Fibroblast of villous mesenchyme (primary cell): ENCODE measurements around the gene GP1BA. TPM values are rescaled to one million over a fixed set of nuclear protein-coding genes. Genes with fewer than 3 reads are reported as not detected.

Experiments used
- DNase-seq: peaks from one replicate; pipeline ENCODE4 v3.0.0-alpha.2; 2010; ENCODE audit warnings: low read depth
- H3K4me3 ChIP-seq: 2 replicates; pipeline ENCODE4 v1.5.1; 2011; ENCODE audit warnings: low read depth, mild to moderate bottlenecking, low read length
- CTCF ChIP-seq: IDR thresholded peaks from 2 replicates; pipeline ENCODE4 v1.5.1; 2012; ENCODE audit warnings: low read depth, mild to moderate bottlenecking, low read length; ENCODE audit not compliant: insufficient read depth
- total RNA-seq: library from RNA; depleted of rRNA; stranded (reverse); fragments of >200 nt; gene quantifications from 2 replicates; pipeline ENCODE4 v1.2.3, GENCODE V29; 2012

GP1BA gene
- total RNA-seq = not detected in 2 replicates

DNA sequence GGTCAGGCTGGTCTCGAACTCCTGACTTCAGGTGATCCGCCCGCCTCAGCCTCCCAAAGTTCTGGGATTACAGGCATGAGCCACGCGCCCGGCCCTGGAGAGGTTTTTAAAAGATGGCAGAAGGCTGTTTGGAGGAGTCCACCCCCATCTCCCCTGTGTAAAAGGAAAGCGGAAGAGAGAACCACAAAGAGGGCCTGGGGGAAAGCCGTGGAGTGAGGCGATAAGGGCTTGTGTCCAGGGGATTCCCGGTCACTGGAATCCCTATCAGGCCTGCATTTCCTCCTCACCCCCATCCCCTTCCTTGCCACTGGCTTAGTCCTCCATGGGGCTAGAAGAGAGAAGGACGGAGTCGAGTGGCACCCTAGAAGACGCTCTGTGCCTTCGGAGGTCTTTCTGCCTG lies at the start of gene GP1BA:
GP1BA (plus strand) TSS at position 315 of the 400 bp plus-strand sequence. CDS start 328 bp downstream, outside the sequence.
- no peak for TF ChIP-seq CTCF
- no peak within 1 kb of the TSS for H3K4me3 ChIP-seq
- DNase-seq = no peak

DNA sequence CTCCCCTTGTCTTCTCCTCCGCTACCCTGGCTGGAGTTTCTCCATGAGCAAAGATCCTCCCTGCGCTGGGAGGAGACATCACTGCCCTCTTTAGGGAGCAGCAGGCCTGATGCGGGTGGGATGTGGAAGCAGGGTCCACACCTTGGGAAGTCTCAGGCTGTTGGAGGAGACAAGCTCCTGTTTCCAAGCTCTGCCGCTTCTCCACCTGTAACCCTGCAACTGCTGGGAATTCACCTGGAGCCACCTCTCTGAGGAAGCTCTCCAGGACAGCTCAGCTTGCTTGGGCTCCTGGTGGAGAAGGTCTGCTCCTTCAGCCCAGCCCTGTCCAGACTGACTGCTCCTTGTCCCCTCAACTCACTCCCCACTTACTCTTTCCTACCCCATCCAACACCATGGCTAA lies 47.6 kb upstream of the GP1BA start:
- no peak for DNase-seq
- no peak for TF ChIP-seq CTCF
- H3K4me3 ChIP-seq = no peak overlapping the region

GRCh38 chr17:4886830-4887229 lies 45.2 kb upstream of the GP1BA start:
- H3K4me3 ChIP-seq = no peak overlapping the region
- DNase-seq = no peak
- no peak for TF ChIP-seq CTCF

GRCh38 chr17:4887581-4887980 lies 44.5 kb upstream of the GP1BA start:
- no peak overlapping the region for H3K4me3 ChIP-seq
- no peak for DNase-seq
- TF ChIP-seq CTCF = no peak

- H3K4me3 ChIP-seq = no peak overlapping the region
- no peak for DNase-seq
- TF ChIP-seq CTCF = no peak
These were observed 40.4 kb upstream of the GP1BA start for GRCh38 chr17:4891411-4892410.

GRCh38 chr17:4892499-4893221 lies 39.4 kb upstream of the GP1BA start:
- no peak for TF ChIP-seq CTCF
- no peak for DNase-seq
- H3K4me3 ChIP-seq = no peak overlapping the region
